Tibial nerve (tissue), 4 donors: ENCODE results near the gene INPP5B. TPM values are rescaled to one million over a fixed set of nuclear protein-coding genes. Genes with fewer than 3 reads are reported as not detected.

Experiments used
- DNase-seq, 2 donors: peaks; one replicate each; pipeline ENCODE4 v3.0.0-alpha.2; 2019; ENCODE audit warnings: low spot score in 2 of 2
- H3K27ac ChIP-seq, 4 donors: fragments of 200-600 bp; sonication (generic) in 3 of 4; one replicate each; pipeline ENCODE4 v1.5.1; 2017 to 2019; ENCODE audit warnings: mild to moderate bottlenecking in 1 of 4
- H3K27me3 ChIP-seq, 2 donors: fragments of 200-600 bp; sonication (generic) in 1 of 2; one replicate each; pipeline versions ENCODE4 v1.5.1 to v1.6.0; 2017 to 2019
- H3K36me3 ChIP-seq, 3 donors: fragments of 200-600 bp; sonication (generic); one replicate each; pipeline ENCODE4 v1.5.1; 2018 to 2019
- H3K4me1 ChIP-seq, 4 donors: fragments of 200-600 bp; sonication (generic) in 3 of 4; one replicate each; pipeline ENCODE4 v1.5.1; 2017 to 2019
- H3K4me3 ChIP-seq, 4 donors: fragments of 200-600 bp; sonication (generic) in 3 of 4; one replicate each; pipeline ENCODE4 v1.5.1; 2017 to 2019; ENCODE audit warnings: mild to moderate bottlenecking in 1 of 4, moderate library complexity in 1 of 4
- H3K9me3 ChIP-seq, 4 donors: fragments of 200-600 bp; sonication (generic) in 3 of 4; one replicate each; pipeline ENCODE4 v1.5.1; 2017 to 2019
- CTCF ChIP-seq, 5 experiments: fragments of 200-600 bp in 3 of 5; fragments of 450-650 bp in 2 of 5; sonication (generic) in 3 of 5; IDR thresholded peaks; one replicate each; pipeline ENCODE4 v1.5.1; 2016 to 2019; ENCODE audit warnings: antibody characterized with exemption in 5 of 5, mild to moderate bottlenecking in 3 of 5, moderate library complexity in 2 of 5
- EP300 ChIP-seq, 2 donors: sonication (generic); formaldehyde crosslinking; IDR thresholded peaks; one replicate each; pipeline ENCODE4 v1.6.1; 2017; ENCODE audit warnings: antibody characterized with exemption in 2 of 2, mild to moderate bottlenecking in 1 of 2
- POLR2A ChIP-seq, 2 donors: fragments of 450-650 bp; IDR thresholded peaks; one replicate each; pipeline ENCODE4 v1.6.1; 2017; ENCODE audit warnings: antibody characterized with exemption in 2 of 2, mild to moderate bottlenecking in 2 of 2, moderate library complexity in 2 of 2
- WGBS, 2 donors: methylation state at CpG; one replicate each; pipeline ENCODE4 v1.1.5; 2018; 5-methylcytosine and 5-hydroxymethylcytosine counted together
- total RNA-seq, 4 donors: library from RNA; depleted of rRNA; stranded (reverse); fragments of >200 nt; gene quantifications; one replicate each; pipeline ENCODE4 v1.1.0, GENCODE V29; 2016

The INPP5B gene
- total RNA-seq, 4 donors from 2014 or later: 39.1 to 52.5 (median 49.0) TPM

DNA sequence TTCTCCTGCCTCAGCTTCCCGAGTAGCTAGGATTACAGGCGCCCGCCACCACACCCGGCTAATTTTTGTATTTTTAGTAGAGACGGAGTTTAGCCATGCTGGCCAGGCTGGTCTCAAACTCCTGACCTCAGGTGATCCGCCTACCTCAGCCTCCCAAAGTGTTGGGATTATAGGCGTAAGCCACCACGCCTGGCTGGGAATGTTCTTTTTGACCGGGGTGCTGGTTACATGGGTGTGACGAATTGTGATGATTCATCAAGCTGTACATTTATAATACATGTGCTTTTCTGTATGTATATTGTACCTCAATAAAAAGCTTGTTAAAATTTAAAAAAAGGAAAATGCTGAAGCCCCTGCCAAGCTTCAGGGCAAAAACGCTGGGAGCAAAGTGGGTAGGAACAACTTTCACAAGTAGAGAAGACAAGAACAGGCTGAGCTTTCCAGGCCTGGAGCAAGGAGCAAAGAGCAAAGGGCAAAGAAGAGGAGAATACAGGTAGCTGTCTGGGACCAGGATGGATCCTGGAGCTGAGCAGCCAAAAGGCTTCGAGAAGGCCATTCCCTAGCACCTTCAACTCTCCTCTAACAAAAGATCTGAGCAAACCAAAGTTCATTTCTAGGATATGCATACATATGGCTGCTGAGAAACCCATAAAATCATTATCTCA is 118.3 kb downstream of the INPP5B start:
- peaks cover 0 to 94% (median 2%) of the 10 kb centered on the region in 3 donors for H3K36me3 ChIP-seq

DNA sequence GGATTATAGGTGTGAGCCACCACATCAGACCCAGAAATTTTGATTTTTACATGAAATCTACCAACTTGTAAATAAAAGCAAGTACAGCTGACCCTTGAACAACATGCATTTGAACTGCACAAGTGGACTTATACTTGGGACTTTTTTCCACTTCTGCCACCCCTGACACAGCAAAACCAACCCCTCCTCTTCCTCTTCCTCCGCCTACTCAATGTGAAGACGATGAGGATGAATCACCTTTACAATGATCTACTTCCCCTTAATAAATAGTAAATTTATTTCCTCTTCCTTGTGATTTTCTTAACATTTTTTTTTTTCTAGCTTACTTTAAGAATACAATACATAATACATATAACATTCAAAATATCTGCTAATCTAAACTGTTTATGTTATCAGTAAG is 121.3 kb downstream of the INPP5B start:
- TF ChIP-seq CTCF (IDR thresholded peaks at IDR 0.05) (no peak), POLR2A (IDR thresholded peaks at IDR 0.05) (no peak), EP300 (IDR thresholded peaks at IDR 0.05) (no peak)
- H3K27me3 ChIP-seq: no peaks in the 10 kb centered on the region
- H3K36me3 ChIP-seq: peaks cover 0 to 95% (median 11%) of the 10 kb centered on the region in 3 donors
- WGBS, 2 donors: 76 to 81% methylated on average over 2 of the region's 2 CpGs
- no peak overlapping the region for H3K4me3 ChIP-seq
- no peak overlapping the region for H3K27ac ChIP-seq
- no peaks in the 10 kb centered on the region for H3K4me1 ChIP-seq
- DNase-seq: no peak
- no peaks in the 10 kb centered on the region for H3K9me3 ChIP-seq

More for the DNA sequence above, 118.3 kb downstream of the INPP5B start:
- H3K4me1 ChIP-seq: no peaks in the 10 kb centered on the region
- TF ChIP-seq EP300 (IDR thresholded peaks at IDR 0.05) (no peak), POLR2A (IDR thresholded peaks at IDR 0.05) (no peak), CTCF (IDR thresholded peaks at IDR 0.05) (no peak)
- no peak overlapping the region for H3K4me3 ChIP-seq
- no peaks in the 10 kb centered on the region for H3K9me3 ChIP-seq
- no peaks in the 10 kb centered on the region for H3K27me3 ChIP-seq
- WGBS, 2 donors: 88 to 93% methylated on average over 12 of the region's 12 CpGs
- no peak for DNase-seq
- H3K27ac ChIP-seq: no peak overlapping the region

DNA sequence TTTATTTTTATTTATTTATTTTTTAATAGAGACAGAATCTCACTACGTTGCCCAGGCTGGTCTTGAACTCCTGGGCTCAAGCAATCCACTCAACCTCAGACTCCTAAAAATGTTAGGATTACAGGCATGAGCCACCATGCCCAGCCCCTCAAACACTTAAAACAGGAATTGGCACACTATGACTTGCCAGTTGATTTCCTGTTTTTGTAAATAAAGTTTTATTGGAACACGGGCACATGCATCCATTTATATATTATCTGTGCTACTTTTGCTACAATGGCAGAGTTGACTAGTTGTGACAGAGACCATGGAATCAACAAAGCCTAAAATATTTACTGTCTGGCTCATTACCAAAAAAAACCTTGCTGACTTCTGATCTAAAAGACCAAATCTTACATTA is 122.9 kb downstream of the INPP5B start:
- TF ChIP-seq POLR2A (IDR thresholded peaks at IDR 0.05) (no peak), CTCF (IDR thresholded peaks at IDR 0.05) (no peak), EP300 (IDR thresholded peaks at IDR 0.05) (no peak)
- Histone ChIP-seq H3K27ac (no peak overlapping the region), H3K9me3 (no peaks in the 10 kb centered on the region), H3K27me3 (no peaks in the 10 kb centered on the region), H3K4me1 (no peaks in the 10 kb centered on the region), H3K36me3 (peaks cover 0 to 95% (median 16%) of the 10 kb centered on the region in 3 donors), H3K4me3 (no peak overlapping the region)
- DNase-seq: no peak
- 91 to 97% methylated on average over 2 of the region's 2 CpGs for WGBS, 2 donors

DNA sequence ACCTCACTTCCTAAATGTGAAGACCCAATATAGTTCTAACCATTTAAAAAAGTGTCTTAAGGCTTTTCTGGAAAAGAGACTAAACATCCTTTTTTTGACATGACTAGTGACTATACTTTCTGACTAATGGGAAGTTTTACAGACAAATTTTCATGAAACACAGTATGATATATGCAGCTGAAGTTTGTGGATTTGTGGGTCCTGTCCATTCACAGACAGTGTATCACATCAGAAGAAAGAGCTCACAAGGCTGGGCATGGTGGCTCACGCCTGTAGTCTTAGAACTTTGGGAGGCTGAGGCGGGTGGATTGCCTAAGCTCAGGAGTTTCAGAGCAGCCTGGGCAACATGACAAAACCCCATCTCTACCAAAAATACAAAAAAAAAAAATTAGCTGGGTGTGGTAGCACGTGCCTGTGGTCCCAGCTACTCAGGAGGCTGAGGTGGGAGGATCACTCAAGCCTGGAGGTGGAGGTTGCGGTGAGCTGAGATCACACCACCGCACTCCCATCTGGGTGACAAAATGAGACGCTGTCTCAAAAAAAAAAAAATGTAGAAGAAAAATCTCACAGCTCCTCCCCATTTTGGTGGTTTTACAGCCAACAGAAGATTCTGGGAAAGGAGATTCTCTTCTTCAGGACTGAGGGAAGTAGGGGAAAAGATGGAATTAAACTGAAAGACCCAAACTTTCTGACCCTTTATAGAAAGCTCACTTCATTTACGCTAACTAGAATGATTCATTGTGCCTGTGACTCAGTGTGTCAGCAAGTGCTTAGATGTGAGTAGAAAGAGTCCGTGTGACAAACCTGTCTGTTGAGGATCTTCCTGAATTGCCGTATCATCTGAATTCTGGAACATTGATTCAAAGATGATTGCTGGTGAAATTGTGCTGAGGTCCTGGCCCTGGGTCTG is 123.7 kb downstream of the INPP5B start:
- H3K36me3 ChIP-seq: peaks cover 0 to 93% (median 16%) of the 10 kb centered on the region in 3 donors
- no peaks in the 10 kb centered on the region for H3K9me3 ChIP-seq
- H3K4me3 ChIP-seq: no peak overlapping the region
- no peak for DNase-seq
- no peak for TF ChIP-seq CTCF (IDR thresholded peaks at IDR 0.05)
- no peaks in the 10 kb centered on the region for H3K4me1 ChIP-seq
- H3K27ac ChIP-seq: no peak overlapping the region
- no peaks in the 10 kb centered on the region for H3K27me3 ChIP-seq
- 84 to 89% methylated on average over 9 of the region's 9 CpGs for WGBS, 2 donors

GRCh38 chr1:37821481-37821880 is 125.4 kb downstream of the INPP5B start:
- H3K9me3 ChIP-seq: no peaks in the 10 kb centered on the region
- no peaks in the 10 kb centered on the region for H3K27me3 ChIP-seq
- H3K27ac ChIP-seq: no peak overlapping the region
- no peak for DNase-seq
- 92 to 94% methylated on average over 2 of the region's 2 CpGs for WGBS, 2 donors
- peaks cover 0 to 12% (median 4%) of the 10 kb centered on the region in 4 donors for H3K4me1 ChIP-seq
- H3K36me3 ChIP-seq: peaks cover 0 to 79% (median 16%) of the 10 kb centered on the region in 3 donors
- TF ChIP-seq EP300 (IDR thresholded peaks at IDR 0.05) (no peak), POLR2A (IDR thresholded peaks at IDR 0.05) (no peak), CTCF (IDR thresholded peaks at IDR 0.05) (no peak)
- H3K4me3 ChIP-seq: no peak overlapping the region
